Uterus (tissue), 2 donors: ENCODE measurements around the gene GUSB.
"Not testable (repeated sequence)": the region's sequence is repeated elsewhere in the genome, so short reads cannot be mapped to it uniquely, and the experiment has no call there.

Source experiments
- CTCF ChIP-seq, 4 experiments: fragments of 200-600 bp in 2 of 4; fragments of 450-650 bp in 2 of 4; sonication (generic) in 2 of 4; IDR thresholded peaks; one replicate each; pipeline ENCODE4 v1.5.1; 2016 to 2019; ENCODE audit warnings: antibody characterized with exemption in 4 of 4, mild to moderate bottlenecking in 2 of 4, moderate library complexity in 1 of 4
- POLR2A ChIP-seq, 2 donors: fragments of 450-650 bp; IDR thresholded peaks; one replicate each; pipeline ENCODE4 v1.6.1; 2016; ENCODE audit warnings: antibody characterized with exemption in 2 of 2, mild to moderate bottlenecking in 1 of 2, moderate library complexity in 1 of 2

GRCh38 chr7:66005115-66005671 is 23.2 kb upstream of the GUSB start:
- TF ChIP-seq CTCF, POLR2A (IDR thresholded peaks at IDR 0.05): not testable (repeated sequence)
